SU-DHL-6 (cell line): ENCODE measurements around the gene MUC2.

Experiments
- H2AFZ ChIP-seq: fragments of 200-600 bp; sonication (generic); 2 replicates; pipeline ENCODE4 v1.6.1; 2014; ENCODE audit warnings: low read depth, mild to moderate bottlenecking, moderate library complexity, mixed read lengths, antibody characterized with exemption, low read length; ENCODE audit not compliant: severe bottlenecking
- H3F3A ChIP-seq: fragments of 200-600 bp; shearing (Covaris generic); 2 replicates; pipeline ENCODE4 v1.6.0; 2016; ENCODE audit warnings: antibody characterized with exemption, mild to moderate bottlenecking; ENCODE audit not compliant: insufficient read depth
- H3K27ac ChIP-seq: fragments of 200-600 bp; sonication (generic); 2 replicates; pipeline ENCODE4 v1.5.1; 2016; ENCODE audit warnings: low read depth, mild to moderate bottlenecking, low read length, moderate library complexity, mixed read lengths
- H3K27me3 ChIP-seq: fragments of 200-600 bp; sonication (generic), shearing (Covaris generic); 2 replicates; pipeline ENCODE4 v1.6.0; 2014; ENCODE audit warnings: mild to moderate bottlenecking, low read length
- H3K36me3 ChIP-seq: fragments of 200-600 bp; sonication (generic); 2 replicates; pipeline ENCODE4 v1.6.1; 2014; ENCODE audit warnings: mild to moderate bottlenecking, low read length, mixed read lengths
- H3K4me2 ChIP-seq: fragments of 300-600, 200-600 bp; shearing (Covaris generic), sonication (generic); 2 replicates; pipeline ENCODE4 v1.6.0; 2014; ENCODE audit warnings: low read length, low read depth, mild to moderate bottlenecking; ENCODE audit not compliant: poor library complexity, severe bottlenecking
- H3K4me3 ChIP-seq: fragments of 200-600 bp; sonication (generic); 2 replicates; pipeline ENCODE4 v1.5.1; 2014; ENCODE audit warnings: antibody characterized with exemption, low read length, mild to moderate bottlenecking, mixed read lengths; ENCODE audit not compliant: insufficient read depth, poor library complexity, severe bottlenecking
- H3K79me2 ChIP-seq: fragments of 200-600 bp; sonication (generic); 2 replicates; pipeline ENCODE4 v1.6.1; 2014; ENCODE audit warnings: mild to moderate bottlenecking, low read length, moderate library complexity; ENCODE audit not compliant: insufficient read depth
- H3K9ac ChIP-seq: fragments of 200-600 bp; sonication (generic); 2 replicates; pipeline ENCODE4 v1.7.0; 2014; ENCODE audit warnings: mild to moderate bottlenecking, low read length
- H3K9me2 ChIP-seq: fragments of 200-600 bp; sonication (generic); replicated peaks from 2 replicates; pipeline ENCODE4 v1.6.1; 2014; ENCODE audit warnings: low read length; ENCODE audit not compliant: insufficient read depth
- H3K9me3 ChIP-seq: fragments of 200-600 bp; sonication (generic); 2 replicates; pipeline ENCODE4 v1.6.1; 2014; ENCODE audit warnings: low read length, mixed read lengths; ENCODE audit not compliant: insufficient read depth
- H4K20me1 ChIP-seq: fragments of 200-600 bp; sonication (generic); 2 replicates; pipeline ENCODE4 v1.6.1; 2014; ENCODE audit warnings: low read depth, mild to moderate bottlenecking, antibody characterized with exemption, low read length, moderate library complexity, mixed read lengths
- CTCF ChIP-seq: fragments of 200-600 bp; sonication (generic); IDR thresholded peaks from one replicate; pipeline ENCODE4 v1.5.1; 2017; ENCODE audit warnings: antibody characterized with exemption, mild to moderate bottlenecking, low read length, moderate library complexity; ENCODE audit not compliant: insufficient read depth, poor library complexity, severe bottlenecking
- EZH2phosphoT487 ChIP-seq: fragments of 200-600 bp; sonication (generic), shearing (Covaris generic); conservative IDR thresholded peaks from 2 replicates; pipeline ENCODE4 v1.6.1; 2018; ENCODE audit warnings: mild to moderate bottlenecking, antibody characterized with exemption, low read length, moderate library complexity, mixed read lengths

MUC2 gene

GRCh38 chr11:1100417-1101245 is 26.0 kb downstream of the MUC2 start:
- no peak overlapping the region for H3K27ac ChIP-seq

GRCh38 chr11:1101318-1102089 is 26.8 kb downstream of the MUC2 start:
- no peaks in the 10 kb centered on the region for H3K9me2 ChIP-seq
- no peaks in the 10 kb centered on the region for H3F3A ChIP-seq
- no peak overlapping the region for H3K9ac ChIP-seq
- no peak overlapping the region for H2AFZ ChIP-seq
- no peak overlapping the region for H3K4me3 ChIP-seq
- no peak overlapping the region for H3K4me2 ChIP-seq
- no peaks in the 10 kb centered on the region for H4K20me1 ChIP-seq
- H3K36me3 ChIP-seq: no peaks in the 10 kb centered on the region
- no peaks in the 10 kb centered on the region for H3K27me3 ChIP-seq
- H3K9me3 ChIP-seq: peaks cover 12% of the 10 kb centered on the region; the same call in 1 of the 2 replicates
- TF ChIP-seq EZH2phosphoT487 (no peak), CTCF (no peak)
- H3K79me2 ChIP-seq: no peaks in the 10 kb centered on the region
- H3K27ac ChIP-seq: no peak overlapping the region

More at GRCh38 chr11:1100417-1101245, 26.0 kb downstream of the MUC2 start:
- no peak overlapping the region for H3K4me3 ChIP-seq
- no peak overlapping the region for H3K9ac ChIP-seq
- no peaks in the 10 kb centered on the region for H3K36me3 ChIP-seq
- no peak for TF ChIP-seq EZH2phosphoT487
- no peak for TF ChIP-seq CTCF
- H3K9me2 ChIP-seq: no peaks in the 10 kb centered on the region
- no peaks in the 10 kb centered on the region for H3K79me2 ChIP-seq
- H3K27me3 ChIP-seq: no peaks in the 10 kb centered on the region
- no peak overlapping the region for H2AFZ ChIP-seq
- H3K4me2 ChIP-seq: no peak overlapping the region
- H4K20me1 ChIP-seq: no peaks in the 10 kb centered on the region
- peaks cover 12% of the 10 kb centered on the region; the same call in 1 of the 2 replicates for H3K9me3 ChIP-seq
- no peaks in the 10 kb centered on the region for H3F3A ChIP-seq

- no peak overlapping the region for H3K9ac ChIP-seq
Measured at GRCh38 chr11:1102221-1102971, 27.7 kb downstream of the MUC2 start.

More at GRCh38 chr11:1102221-1102971, 27.7 kb downstream of the MUC2 start:
- Histone ChIP-seq H3K27me3 (no peaks in the 10 kb centered on the region), H3K4me3 (no peak overlapping the region), H3K36me3 (no peaks in the 10 kb centered on the region), H3K27ac (no peak overlapping the region), H3K79me2 (no peaks in the 10 kb centered on the region), H3F3A (no peaks in the 10 kb centered on the region), H2AFZ (no peak overlapping the region), H4K20me1 (no peaks in the 10 kb centered on the region), H3K9me2 (no peaks in the 10 kb centered on the region), H3K4me2 (no peak overlapping the region), H3K9me3 (peaks cover 12% of the 10 kb centered on the region; the same call in 1 of the 2 replicates)
- TF ChIP-seq EZH2phosphoT487 (no peak), CTCF (no peak)
